WTC11 (cell line): ENCODE data around the gene VAMP1. TPM values are rescaled to one million over a fixed set of nuclear protein-coding genes. Genes with fewer than 3 reads are reported as not detected.

Experiments
- ATAC-seq: fragments of 200-7000 bp; cut with Tn5 transposase; 2 replicates; pipeline ENCODE4 v1.10.0; 2021; ENCODE audit warnings: mild to moderate bottlenecking, moderate library complexity
- CTCF ChIA-PET: fragments of 300-600 bp; sonication (Branson Sonifier 250); formaldehyde crosslinking; loops from one replicate; lab custom pipeline; 2021; ENCODE audit warnings: antibody characterized with exemption; lab: Charles Lee
- POLR2A ChIA-PET: fragments of 350-600 bp; sonication (Branson Sonifier 250); formaldehyde crosslinking; loops from one replicate; lab custom pipeline; 2021; ENCODE audit warnings: antibody characterized with exemption; lab: Charles Lee
- DNase-seq: peaks from one replicate; pipeline ENCODE4 v3.0.0; 2021; ENCODE audit warnings: low spot score
- H3K27ac Mint-ChIP-seq: 2 replicates; pipeline ENCODE4 v1.8.0; 2021; ENCODE audit warnings: mixed read lengths
- H3K27me3 Mint-ChIP-seq: 2 replicates; pipeline ENCODE4 v1.8.0; 2021; ENCODE audit warnings: low read depth, mild to moderate bottlenecking, moderate library complexity, mixed read lengths
- H3K36me3 Mint-ChIP-seq: 2 replicates; pipeline ENCODE4 v1.8.0; 2021; ENCODE audit warnings: mixed read lengths
- H3K4me1 Mint-ChIP-seq: 2 replicates; pipeline ENCODE4 v1.8.0; 2022; ENCODE audit warnings: mixed read lengths
- H3K4me3 Mint-ChIP-seq: 2 replicates; pipeline ENCODE4 v1.8.0; 2021; ENCODE audit warnings: mild to moderate bottlenecking, moderate library complexity, mixed read lengths
- H3K9me3 Mint-ChIP-seq: 2 replicates; pipeline ENCODE4 v1.8.0; 2021; ENCODE audit warnings: mixed read lengths
- EMX1 ChIP-seq: fragments of 250-450 bp; sonication (Bioruptor Pico); IDR thresholded peaks from 2 replicates; pipeline ENCODE4 v1.8.0; 2021; ENCODE audit warnings: mild to moderate bottlenecking
- FOXK1 ChIP-seq: sonication (generic); formaldehyde crosslinking; IDR thresholded peaks from 2 replicates; pipeline ENCODE4 v1.8.0; 2022; ENCODE audit warnings: mild to moderate bottlenecking, moderate library complexity, missing genetic modification reagents
- GABPB1 ChIP-seq: sonication (generic); formaldehyde crosslinking; IDR thresholded peaks from 2 replicates; pipeline ENCODE4 v1.8.1; 2023; ENCODE audit warnings: mild to moderate bottlenecking, missing genetic modification reagents
- total RNA-seq: library from RNA; stranded (reverse); gene quantifications from 3 replicates; pipeline ENCODE4 v1.2.3, GENCODE V29; 2021
- TF ChIP-seq, protein P1 (sequence below): sonication (generic); formaldehyde crosslinking; IDR thresholded peaks from 2 replicates; pipeline ENCODE4 v1.8.1; 2022; ENCODE audit warnings: low read depth, missing genetic modification reagents, borderline replicate concordance
- TF ChIP-seq, protein P2 (sequence below): sonication (generic); formaldehyde crosslinking; IDR thresholded peaks from 2 replicates; pipeline ENCODE4 v1.8.1; 2023; ENCODE audit warnings: mild to moderate bottlenecking, missing genetic modification reagents
- TF ChIP-seq, protein P3 (sequence below): sonication (generic); formaldehyde crosslinking; IDR thresholded peaks from 2 replicates; pipeline ENCODE4 v1.8.0; 2022; ENCODE audit warnings: missing genetic modification reagents
- TF ChIP-seq, protein P4 (sequence below): fragments of 200-600 bp; IDR thresholded peaks from 2 replicates; pipeline ENCODE4 v1.8.0; 2022; ENCODE audit warnings: antibody characterized with exemption
- TF ChIP-seq, protein P5 (sequence below): sonication (generic); formaldehyde crosslinking; IDR thresholded peaks from 2 replicates; pipeline ENCODE4 v1.8.0; 2023; ENCODE audit warnings: missing genetic modification reagents, mild to moderate bottlenecking, borderline replicate concordance
- TF ChIP-seq, protein P6 (sequence below): sonication (generic); formaldehyde crosslinking; IDR thresholded peaks from 2 replicates; pipeline ENCODE4 v1.8.0; 2023; ENCODE audit warnings: missing genetic modification reagents

VAMP1 gene
- total RNA-seq, 1 experiment from 2014 or later: 14.3 TPM

DNA sequence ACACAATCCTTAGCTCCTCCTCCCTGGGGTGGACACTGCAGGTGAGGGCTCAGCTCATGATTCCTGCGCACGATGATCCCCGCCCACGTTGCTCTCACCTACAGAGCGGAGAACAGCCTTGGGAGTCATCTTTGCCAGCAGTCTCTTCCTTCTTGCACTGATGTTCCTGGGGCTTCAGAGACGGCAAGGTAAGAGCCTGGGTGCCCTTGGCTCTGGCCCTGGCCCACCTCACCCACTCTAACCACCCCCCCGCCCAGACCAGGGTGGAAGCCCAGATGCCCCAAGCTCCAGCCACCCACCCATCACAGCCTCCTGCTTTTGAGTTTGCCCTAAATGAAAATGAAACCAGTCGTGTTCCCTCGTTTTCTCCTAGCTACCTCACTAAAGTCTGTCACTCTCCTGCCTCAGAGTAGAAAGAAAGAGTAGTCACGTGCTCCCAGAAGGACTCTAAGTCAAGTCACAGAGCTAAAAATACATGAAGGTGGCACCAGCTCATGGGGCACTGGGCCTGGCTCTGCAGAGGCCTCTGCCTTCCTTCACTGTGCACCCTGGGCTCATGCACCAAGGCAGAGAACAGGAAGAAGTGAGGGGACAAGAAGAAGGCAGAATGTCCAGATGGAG lies 9.6 kb downstream of the VAMP1 start (continued):
- TF ChIP-seq, protein P1, sequence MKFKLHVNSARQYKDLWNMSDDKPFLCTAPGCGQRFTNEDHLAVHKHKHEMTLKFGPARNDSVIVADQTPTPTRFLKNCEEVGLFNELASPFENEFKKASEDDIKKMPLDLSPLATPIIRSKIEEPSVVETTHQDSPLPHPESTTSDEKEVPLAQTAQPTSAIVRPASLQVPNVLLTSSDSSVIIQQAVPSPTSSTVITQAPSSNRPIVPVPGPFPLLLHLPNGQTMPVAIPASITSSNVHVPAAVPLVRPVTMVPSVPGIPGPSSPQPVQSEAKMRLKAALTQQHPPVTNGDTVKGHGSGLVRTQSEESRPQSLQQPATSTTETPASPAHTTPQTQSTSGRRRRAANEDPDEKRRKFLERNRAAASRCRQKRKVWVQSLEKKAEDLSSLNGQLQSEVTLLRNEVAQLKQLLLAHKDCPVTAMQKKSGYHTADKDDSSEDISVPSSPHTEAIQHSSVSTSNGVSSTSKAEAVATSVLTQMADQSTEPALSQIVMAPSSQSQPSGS (CRISPR knock-in tag): no peak

DNA sequence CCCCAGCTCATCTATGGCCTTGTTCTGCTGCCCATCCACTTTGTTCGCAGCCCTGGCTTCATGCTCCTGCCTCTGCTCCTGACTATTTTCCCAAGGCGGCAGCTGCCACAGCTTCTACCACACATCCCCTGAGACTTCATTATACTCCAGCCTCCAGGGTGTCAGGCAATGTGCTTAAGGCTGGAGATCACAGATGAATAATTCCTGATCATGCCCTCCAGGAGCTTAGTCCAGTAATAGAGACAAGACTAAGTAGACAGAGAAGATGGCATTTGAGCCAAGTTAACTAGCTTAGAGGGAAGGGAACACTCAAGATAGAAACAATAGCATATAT lies 11.5 kb downstream of the VAMP1 start:
- Mint-ChIP-seq H3K9me3 (no peaks in the 10 kb centered on the region), H3K4me3 (no peak overlapping the region), H3K36me3 (peaks cover 29% of the 10 kb centered on the region), H3K27me3 (no peaks in the 10 kb centered on the region), H3K4me1 (0 out of 2 replicates have a peak, but pooled peaks cover 2% of the 10 kb centered on the region), H3K27ac (no peak overlapping the region)
- ChIA-PET CTCF (interaction anchor here (1.1 to 1.6 kb wide), 3 partner anchors 35 to 136 kb away, joined by 3 to 5 read pairs (median 3); no protein-coding TSS in a partner anchor), POLR2A (no interaction called here)
- DNase-seq (no peak), ATAC-seq (no peak)
- no peak for TF ChIP-seq GABPB1 (CRISPR knock-in tag)
- no peak for TF ChIP-seq EMX1
- TF ChIP-seq, protein P2, sequence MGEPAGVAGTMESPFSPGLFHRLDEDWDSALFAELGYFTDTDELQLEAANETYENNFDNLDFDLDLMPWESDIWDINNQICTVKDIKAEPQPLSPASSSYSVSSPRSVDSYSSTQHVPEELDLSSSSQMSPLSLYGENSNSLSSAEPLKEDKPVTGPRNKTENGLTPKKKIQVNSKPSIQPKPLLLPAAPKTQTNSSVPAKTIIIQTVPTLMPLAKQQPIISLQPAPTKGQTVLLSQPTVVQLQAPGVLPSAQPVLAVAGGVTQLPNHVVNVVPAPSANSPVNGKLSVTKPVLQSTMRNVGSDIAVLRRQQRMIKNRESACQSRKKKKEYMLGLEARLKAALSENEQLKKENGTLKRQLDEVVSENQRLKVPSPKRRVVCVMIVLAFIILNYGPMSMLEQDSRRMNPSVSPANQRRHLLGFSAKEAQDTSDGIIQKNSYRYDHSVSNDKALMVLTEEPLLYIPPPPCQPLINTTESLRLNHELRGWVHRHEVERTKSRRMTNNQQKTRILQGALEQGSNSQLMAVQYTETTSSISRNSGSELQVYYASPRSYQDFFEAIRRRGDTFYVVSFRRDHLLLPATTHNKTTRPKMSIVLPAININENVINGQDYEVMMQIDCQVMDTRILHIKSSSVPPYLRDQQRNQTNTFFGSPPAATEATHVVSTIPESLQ (CRISPR knock-in tag): no peak
- TF ChIP-seq, protein P3, sequence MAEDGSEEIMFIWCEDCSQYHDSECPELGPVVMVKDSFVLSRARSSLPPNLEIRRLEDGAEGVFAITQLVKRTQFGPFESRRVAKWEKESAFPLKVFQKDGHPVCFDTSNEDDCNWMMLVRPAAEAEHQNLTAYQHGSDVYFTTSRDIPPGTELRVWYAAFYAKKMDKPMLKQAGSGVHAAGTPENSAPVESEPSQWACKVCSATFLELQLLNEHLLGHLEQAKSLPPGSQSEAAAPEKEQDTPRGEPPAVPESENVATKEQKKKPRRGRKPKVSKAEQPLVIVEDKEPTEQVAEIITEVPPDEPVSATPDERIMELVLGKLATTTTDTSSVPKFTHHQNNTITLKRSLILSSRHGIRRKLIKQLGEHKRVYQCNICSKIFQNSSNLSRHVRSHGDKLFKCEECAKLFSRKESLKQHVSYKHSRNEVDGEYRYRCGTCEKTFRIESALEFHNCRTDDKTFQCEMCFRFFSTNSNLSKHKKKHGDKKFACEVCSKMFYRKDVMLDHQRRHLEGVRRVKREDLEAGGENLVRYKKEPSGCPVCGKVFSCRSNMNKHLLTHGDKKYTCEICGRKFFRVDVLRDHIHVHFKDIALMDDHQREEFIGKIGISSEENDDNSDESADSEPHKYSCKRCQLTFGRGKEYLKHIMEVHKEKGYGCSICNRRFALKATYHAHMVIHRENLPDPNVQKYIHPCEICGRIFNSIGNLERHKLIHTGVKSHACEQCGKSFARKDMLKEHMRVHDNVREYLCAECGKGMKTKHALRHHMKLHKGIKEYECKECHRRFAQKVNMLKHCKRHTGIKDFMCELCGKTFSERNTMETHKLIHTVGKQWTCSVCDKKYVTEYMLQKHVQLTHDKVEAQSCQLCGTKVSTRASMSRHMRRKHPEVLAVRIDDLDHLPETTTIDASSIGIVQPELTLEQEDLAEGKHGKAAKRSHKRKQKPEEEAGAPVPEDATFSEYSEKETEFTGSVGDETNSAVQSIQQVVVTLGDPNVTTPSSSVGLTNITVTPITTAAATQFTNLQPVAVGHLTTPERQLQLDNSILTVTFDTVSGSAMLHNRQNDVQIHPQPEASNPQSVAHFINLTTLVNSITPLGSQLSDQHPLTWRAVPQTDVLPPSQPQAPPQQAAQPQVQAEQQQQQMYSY (CRISPR knock-in tag): no peak
- TF ChIP-seq, protein P4, sequence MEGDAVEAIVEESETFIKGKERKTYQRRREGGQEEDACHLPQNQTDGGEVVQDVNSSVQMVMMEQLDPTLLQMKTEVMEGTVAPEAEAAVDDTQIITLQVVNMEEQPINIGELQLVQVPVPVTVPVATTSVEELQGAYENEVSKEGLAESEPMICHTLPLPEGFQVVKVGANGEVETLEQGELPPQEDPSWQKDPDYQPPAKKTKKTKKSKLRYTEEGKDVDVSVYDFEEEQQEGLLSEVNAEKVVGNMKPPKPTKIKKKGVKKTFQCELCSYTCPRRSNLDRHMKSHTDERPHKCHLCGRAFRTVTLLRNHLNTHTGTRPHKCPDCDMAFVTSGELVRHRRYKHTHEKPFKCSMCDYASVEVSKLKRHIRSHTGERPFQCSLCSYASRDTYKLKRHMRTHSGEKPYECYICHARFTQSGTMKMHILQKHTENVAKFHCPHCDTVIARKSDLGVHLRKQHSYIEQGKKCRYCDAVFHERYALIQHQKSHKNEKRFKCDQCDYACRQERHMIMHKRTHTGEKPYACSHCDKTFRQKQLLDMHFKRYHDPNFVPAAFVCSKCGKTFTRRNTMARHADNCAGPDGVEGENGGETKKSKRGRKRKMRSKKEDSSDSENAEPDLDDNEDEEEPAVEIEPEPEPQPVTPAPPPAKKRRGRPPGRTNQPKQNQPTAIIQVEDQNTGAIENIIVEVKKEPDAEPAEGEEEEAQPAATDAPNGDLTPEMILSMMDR: no peak
- no peak for TF ChIP-seq FOXK1 (CRISPR knock-in tag)
- TF ChIP-seq, protein P5, sequence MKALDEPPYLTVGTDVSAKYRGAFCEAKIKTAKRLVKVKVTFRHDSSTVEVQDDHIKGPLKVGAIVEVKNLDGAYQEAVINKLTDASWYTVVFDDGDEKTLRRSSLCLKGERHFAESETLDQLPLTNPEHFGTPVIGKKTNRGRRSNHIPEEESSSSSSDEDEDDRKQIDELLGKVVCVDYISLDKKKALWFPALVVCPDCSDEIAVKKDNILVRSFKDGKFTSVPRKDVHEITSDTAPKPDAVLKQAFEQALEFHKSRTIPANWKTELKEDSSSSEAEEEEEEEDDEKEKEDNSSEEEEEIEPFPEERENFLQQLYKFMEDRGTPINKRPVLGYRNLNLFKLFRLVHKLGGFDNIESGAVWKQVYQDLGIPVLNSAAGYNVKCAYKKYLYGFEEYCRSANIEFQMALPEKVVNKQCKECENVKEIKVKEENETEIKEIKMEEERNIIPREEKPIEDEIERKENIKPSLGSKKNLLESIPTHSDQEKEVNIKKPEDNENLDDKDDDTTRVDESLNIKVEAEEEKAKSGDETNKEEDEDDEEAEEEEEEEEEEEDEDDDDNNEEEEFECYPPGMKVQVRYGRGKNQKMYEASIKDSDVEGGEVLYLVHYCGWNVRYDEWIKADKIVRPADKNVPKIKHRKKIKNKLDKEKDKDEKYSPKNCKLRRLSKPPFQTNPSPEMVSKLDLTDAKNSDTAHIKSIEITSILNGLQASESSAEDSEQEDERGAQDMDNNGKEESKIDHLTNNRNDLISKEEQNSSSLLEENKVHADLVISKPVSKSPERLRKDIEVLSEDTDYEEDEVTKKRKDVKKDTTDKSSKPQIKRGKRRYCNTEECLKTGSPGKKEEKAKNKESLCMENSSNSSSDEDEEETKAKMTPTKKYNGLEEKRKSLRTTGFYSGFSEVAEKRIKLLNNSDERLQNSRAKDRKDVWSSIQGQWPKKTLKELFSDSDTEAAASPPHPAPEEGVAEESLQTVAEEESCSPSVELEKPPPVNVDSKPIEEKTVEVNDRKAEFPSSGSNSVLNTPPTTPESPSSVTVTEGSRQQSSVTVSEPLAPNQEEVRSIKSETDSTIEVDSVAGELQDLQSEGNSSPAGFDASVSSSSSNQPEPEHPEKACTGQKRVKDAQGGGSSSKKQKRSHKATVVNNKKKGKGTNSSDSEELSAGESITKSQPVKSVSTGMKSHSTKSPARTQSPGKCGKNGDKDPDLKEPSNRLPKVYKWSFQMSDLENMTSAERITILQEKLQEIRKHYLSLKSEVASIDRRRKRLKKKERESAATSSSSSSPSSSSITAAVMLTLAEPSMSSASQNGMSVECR (CRISPR knock-in tag): no peak
- TF ChIP-seq, protein P6, sequence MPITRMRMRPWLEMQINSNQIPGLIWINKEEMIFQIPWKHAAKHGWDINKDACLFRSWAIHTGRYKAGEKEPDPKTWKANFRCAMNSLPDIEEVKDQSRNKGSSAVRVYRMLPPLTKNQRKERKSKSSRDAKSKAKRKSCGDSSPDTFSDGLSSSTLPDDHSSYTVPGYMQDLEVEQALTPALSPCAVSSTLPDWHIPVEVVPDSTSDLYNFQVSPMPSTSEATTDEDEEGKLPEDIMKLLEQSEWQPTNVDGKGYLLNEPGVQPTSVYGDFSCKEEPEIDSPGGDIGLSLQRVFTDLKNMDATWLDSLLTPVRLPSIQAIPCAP (CRISPR knock-in tag): no peak
